Measurements from ENCODE around the gene AGTRAP. TPM values are rescaled to one million over a fixed set of nuclear protein-coding genes. Genes with fewer than 3 reads are reported as not detected.

AGTRAP gene
- total RNA-seq, 4 donors from 2014 or later = 4.1 to 34.7 (median 31.2) TPM

GRCh38 chr1:11771481-11772043 is 35.6 kb downstream of the AGTRAP start:
- no peak for TF ChIP-seq POLR2A (IDR thresholded peaks at IDR 0.05)
- no peak for TF ChIP-seq CTCF (IDR thresholded peaks at IDR 0.05)

GRCh38 chr1:11772458-11772857 is 36.5 kb downstream of the AGTRAP start:
- no peaks in the 10 kb centered on the region for H3K27me3 ChIP-seq
- no peaks in the 10 kb centered on the region for H3K36me3 ChIP-seq
- TF ChIP-seq CTCF (IDR thresholded peaks at IDR 0.05) (no peak), POLR2A (IDR thresholded peaks at IDR 0.05) (no peak)
- no peak overlapping the region for H3K4me3 ChIP-seq
- no peak for DNase-seq
- intact Hi-C loops (cut with DNase I; ENCODE audit: low total_unique reads) = no loop called here
- H3K9me3 ChIP-seq = no peaks in the 10 kb centered on the region
- H3K27ac ChIP-seq = no peak overlapping the region
- no peaks in the 10 kb centered on the region for H3K4me1 ChIP-seq

More at GRCh38 chr1:11771481-11772043, 35.6 kb downstream of the AGTRAP start:
- Histone ChIP-seq H3K4me3 (no peak overlapping the region), H3K4me1 (no peaks in the 10 kb centered on the region), H3K9me3 (no peaks in the 10 kb centered on the region), H3K27ac (no peak overlapping the region), H3K36me3 (no peaks in the 10 kb centered on the region), H3K27me3 (no peaks in the 10 kb centered on the region)
- DNase-seq = no peak
- intact Hi-C loops (cut with DNase I; ENCODE audit: low total_unique reads) = no loop called here

GRCh38 chr1:11774753-11775152 is 38.8 kb downstream of the AGTRAP start:
- no peaks in the 10 kb centered on the region for H3K36me3 ChIP-seq
- no peaks in the 10 kb centered on the region for H3K27me3 ChIP-seq
- TF ChIP-seq POLR2A (IDR thresholded peaks at IDR 0.05) = no peak
- no peak for TF ChIP-seq CTCF (IDR thresholded peaks at IDR 0.05)
- no peaks in the 10 kb centered on the region for H3K4me1 ChIP-seq
- DNase-seq = no peak
- H3K4me3 ChIP-seq = no peak overlapping the region
- H3K27ac ChIP-seq = no peak overlapping the region
- intact Hi-C loops (cut with DNase I; ENCODE audit: low total_unique reads) = no loop called here
- no peaks in the 10 kb centered on the region for H3K9me3 ChIP-seq

GRCh38 chr1:11777658-11778322 is 41.9 kb downstream of the AGTRAP start:
- intact Hi-C loops (cut with DNase I; ENCODE audit: low total_unique reads) = no loop called here
- Histone ChIP-seq H3K4me1 (no peaks in the 10 kb centered on the region), H3K4me3 (no peak overlapping the region), H3K9me3 (no peaks in the 10 kb centered on the region), H3K27me3 (no peaks in the 10 kb centered on the region), H3K36me3 (no peaks in the 10 kb centered on the region), H3K27ac (no peak overlapping the region)
- no peak for DNase-seq
- TF ChIP-seq POLR2A (IDR thresholded peaks at IDR 0.05) (no peak), CTCF (IDR thresholded peaks at IDR 0.05) (no peak)

- no peak overlapping the region for H3K4me3 ChIP-seq
- intact Hi-C loops (cut with DNase I; ENCODE audit: low total_unique reads) = no loop called here
- TF ChIP-seq POLR2A (IDR thresholded peaks at IDR 0.05) (no peak), CTCF (IDR thresholded peaks at IDR 0.05) (no peak)
- no peaks in the 10 kb centered on the region for H3K9me3 ChIP-seq
- H3K27ac ChIP-seq = no peak overlapping the region
- H3K4me1 ChIP-seq = no peaks in the 10 kb centered on the region
- no peak for DNase-seq
- H3K27me3 ChIP-seq = no peaks in the 10 kb centered on the region
- H3K36me3 ChIP-seq = no peaks in the 10 kb centered on the region
Measured at GRCh38 chr1:11778336-11778735, 42.4 kb downstream of the AGTRAP start.

All from uterus (tissue), 4 donors.